AG09309 (cell line): ENCODE results near the gene ZMYND8.
A peak's percentile ranks its signal among the peaks of the same experiment; 100 is the strongest.

Experiments used
- DNase-seq: peaks from one replicate; pipeline ENCODE4 v3.0.0-alpha.2; 2010; ENCODE audit warnings: low read depth
- H3K4me3 ChIP-seq: 2 replicates; pipeline ENCODE4 v1.5.1; 2011; ENCODE audit warnings: mild to moderate bottlenecking, low read depth, low read length, moderate library complexity; ENCODE audit not compliant: control insufficient read depth
- CTCF ChIP-seq: IDR thresholded peaks from 2 replicates; pipeline ENCODE4 v1.5.1; 2011; ENCODE audit warnings: mild to moderate bottlenecking, low read depth, low read length, inconsistent platforms; ENCODE audit not compliant: insufficient read depth, control insufficient read depth; ENCODE audit errors: missing control alignments

ZMYND8 gene

GRCh38 chr20:47355489-47356219, 845 bp downstream of the ZMYND8 start:
- no peak for TF ChIP-seq CTCF
- DNase-seq, result no peak
- H3K4me3 ChIP-seq, result peak overlapping the region; percentile 13

- no peak for DNase-seq
- TF ChIP-seq CTCF, result no peak
These were observed 1.6 kb downstream of the ZMYND8 start for GRCh38 chr20:47354714-47355488.

GRCh38 chr20:47354464-47354713, 2.1 kb downstream of the ZMYND8 start:
- DNase-seq, result no peak
- TF ChIP-seq CTCF, result no peak
- H3K4me3 ChIP-seq, result no peak overlapping the region

More at GRCh38 chr20:47354714-47355488, 1.6 kb downstream of the ZMYND8 start:
- H3K4me3 ChIP-seq, result peak overlapping the region; percentile 13

GRCh38 chr20:47353692-47354463, 2.6 kb downstream of the ZMYND8 start:
- H3K4me3 ChIP-seq, result no peak overlapping the region
- no peak for TF ChIP-seq CTCF
- no peak for DNase-seq

GRCh38 chr20:47353239-47353691, 3.2 kb downstream of the ZMYND8 start:
- DNase-seq, result no peak
- no peak overlapping the region for H3K4me3 ChIP-seq
- no peak for TF ChIP-seq CTCF

GRCh38 chr20:47352332-47353238, 3.9 kb downstream of the ZMYND8 start:
- no peak for DNase-seq
- TF ChIP-seq CTCF, result no peak
- H3K4me3 ChIP-seq, result no peak overlapping the region
